GM18511 (cell line): ENCODE results near the gene SEC22A.

Source experiments
- ATAC-seq: cut with Tn5 transposase; IDR thresholded peaks from one replicate; pipeline ENCODE4 v1.9.1; 2021; ENCODE audit warnings: mild to moderate bottlenecking, moderate library complexity; ENCODE audit not compliant: unreplicated experiment

SEC22A gene

DNA sequence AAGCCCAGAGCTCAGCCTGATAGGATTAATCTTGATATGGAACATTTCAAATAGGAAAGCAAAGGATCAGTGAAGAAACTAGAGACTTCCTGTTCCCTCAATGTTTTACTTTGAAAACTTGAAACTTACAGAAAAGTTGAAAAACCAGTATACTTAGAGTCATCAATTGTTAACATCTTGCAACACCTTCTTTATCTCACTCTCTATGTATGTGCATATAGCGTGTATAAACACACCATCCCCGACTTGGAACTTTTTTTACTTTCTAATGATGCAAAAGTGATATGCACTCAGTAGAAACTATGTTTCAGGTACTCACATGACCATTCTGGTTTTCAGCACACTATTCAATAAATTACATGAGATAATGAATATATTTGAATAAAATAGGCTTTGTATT is 60.5 kb downstream of the SEC22A start:
- no peak for ATAC-seq

- no peak for ATAC-seq
Measured at GRCh38 chr3:123262868-123263267, 61.1 kb downstream of the SEC22A start.

DNA sequence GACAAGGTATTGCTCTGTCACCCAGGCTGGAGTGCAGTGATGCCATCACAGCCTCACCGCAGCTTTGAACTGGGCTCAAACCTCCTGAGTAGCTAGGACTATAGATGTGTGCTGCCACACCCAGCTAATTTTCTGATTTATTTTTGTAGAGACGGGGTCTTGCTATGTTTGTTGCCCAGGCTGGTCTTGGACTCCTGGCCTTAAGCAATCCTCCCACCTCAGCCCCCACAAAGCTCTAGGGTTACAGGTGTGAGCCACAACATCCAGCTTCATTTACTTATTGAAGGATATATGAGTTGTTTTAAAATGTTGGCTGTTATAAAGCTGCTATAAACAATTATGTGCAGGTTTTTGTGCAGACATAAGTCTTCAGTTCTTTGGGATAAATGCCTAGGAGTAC is 62.2 kb downstream of the SEC22A start:
- no peak for ATAC-seq

- ATAC-seq: no peak
Measured at GRCh38 chr3:123267821-123268220, 66.1 kb downstream of the SEC22A start.

GRCh38 chr3:123270818-123271217 is 69.1 kb downstream of the SEC22A start:
- ATAC-seq: no peak

- ATAC-seq: no peak
Measured at GRCh38 chr3:123271466-123272159, 69.9 kb downstream of the SEC22A start.

GRCh38 chr3:123272547-123272946 is 70.8 kb downstream of the SEC22A start:
- ATAC-seq: no peak

GRCh38 chr3:123275691-123276090 is 73.9 kb downstream of the SEC22A start:
- no peak for ATAC-seq

DNA sequence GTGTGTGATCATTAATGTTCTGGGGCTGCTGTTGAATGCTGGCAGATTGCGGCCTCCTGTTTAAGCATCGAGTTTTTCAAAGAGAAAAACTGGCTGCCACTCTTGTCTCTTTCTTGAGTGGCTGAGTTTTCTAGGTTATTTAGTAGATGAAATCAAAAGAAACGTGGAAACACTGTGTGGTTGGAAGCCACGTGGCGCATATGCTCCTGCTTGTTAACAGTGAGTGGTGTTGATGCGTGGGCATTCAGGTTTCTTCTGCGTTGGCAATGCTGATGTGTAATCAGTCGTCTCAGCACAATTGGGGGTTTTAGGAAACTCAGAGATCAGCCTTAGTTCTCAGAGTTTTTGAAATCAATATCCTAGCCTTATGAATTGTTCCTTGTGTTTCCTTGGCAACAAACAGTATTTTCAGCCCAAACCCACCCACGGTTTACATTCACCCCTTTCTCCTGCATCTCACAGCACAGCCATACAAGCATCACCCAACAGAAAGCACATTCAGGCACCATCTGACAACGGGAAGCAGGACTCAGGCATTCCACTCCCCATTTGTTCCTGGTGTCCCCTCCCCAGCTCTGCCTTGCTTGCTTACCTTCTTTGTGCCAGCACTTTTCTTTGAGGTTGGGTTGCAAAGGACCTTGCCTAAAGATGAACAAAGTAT is 74.7 kb downstream of the SEC22A start:
- ATAC-seq: no peak

DNA sequence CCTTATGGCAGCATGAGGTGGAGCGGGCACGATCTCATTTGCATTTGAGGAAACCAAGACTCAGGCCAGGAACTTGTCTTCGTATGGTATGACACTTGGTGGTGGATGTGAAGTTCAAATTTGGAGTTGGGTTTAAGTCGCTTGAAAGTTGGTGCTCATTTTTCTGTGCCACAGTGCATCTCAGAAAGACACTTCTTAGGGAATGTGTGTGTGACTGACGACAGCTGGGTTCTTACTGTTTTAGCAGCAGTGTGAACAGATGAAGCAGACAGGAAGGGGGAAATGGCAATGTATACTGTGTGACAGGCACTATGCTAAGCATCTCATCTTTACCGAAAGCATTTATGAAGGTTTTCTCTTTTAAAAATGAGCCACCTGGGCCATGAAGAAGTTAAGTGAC is 75.4 kb downstream of the SEC22A start:
- ATAC-seq: no peak

GRCh38 chr3:123278446-123278845 is 76.7 kb downstream of the SEC22A start:
- no peak for ATAC-seq

DNA sequence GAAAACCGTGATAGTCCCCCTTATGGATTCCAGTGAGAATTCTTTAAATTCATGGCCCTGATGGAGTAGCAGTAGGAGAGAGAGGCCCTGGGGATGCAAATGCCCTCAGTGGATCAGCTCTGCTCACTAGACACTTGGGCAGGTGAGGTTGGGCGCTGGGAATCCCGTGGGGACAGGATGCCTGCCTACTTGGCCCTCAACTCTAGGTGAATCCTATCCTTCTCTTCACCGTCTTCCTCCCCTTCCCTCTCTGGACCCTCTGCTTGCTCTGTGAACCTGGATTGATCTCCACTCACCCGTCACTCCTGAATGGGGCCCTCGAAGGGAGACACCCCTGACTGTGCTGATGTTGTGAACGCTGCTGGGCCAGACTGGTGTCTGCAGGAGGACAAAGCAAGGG is 77.4 kb downstream of the SEC22A start:
- no peak for ATAC-seq

GRCh38 chr3:123281406-123281805 is 79.7 kb downstream of the SEC22A start:
- no peak for ATAC-seq

DNA sequence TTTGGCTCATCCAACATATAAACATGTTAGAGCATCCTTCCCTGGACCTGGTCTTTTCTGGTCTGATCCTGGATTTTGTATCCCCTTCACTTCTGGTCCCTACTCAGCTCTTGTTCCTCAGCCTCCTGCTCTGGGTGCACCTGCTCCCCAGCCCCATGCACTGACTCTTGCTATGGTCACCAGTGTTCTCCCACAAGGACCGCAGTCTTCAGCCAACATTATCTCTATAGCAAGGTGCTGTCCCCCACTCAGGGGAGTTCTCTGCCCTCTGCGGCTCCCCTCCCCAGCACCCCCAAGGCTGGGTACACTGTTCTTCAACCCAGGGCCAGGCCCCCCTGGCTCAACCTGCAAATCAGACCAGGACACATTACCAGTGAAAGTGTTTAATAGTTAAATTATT is 80.2 kb downstream of the SEC22A start:
- ATAC-seq: no peak

DNA sequence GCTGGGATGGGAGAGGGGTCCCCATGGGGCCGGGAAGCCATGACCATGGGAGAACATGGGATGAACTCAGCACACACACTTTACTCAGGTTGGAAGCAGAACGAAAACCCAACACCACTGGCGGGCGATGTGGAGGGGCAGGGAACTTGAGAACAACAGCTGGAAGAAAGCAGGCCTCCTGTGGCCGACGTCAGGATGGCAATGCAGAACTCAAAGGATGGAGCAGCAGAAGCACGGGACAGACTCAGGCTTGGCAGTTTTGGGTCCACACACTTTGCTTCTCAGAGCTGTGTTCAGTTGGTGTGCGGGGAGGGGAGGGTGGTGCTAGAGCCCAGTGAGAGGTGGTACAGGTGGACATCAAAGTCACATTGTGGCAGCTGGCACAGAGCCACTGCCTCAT is 80.7 kb downstream of the SEC22A start:
- no peak for ATAC-seq

GRCh38 chr3:123283074-123283473 is 81.3 kb downstream of the SEC22A start:
- no peak for ATAC-seq

DNA sequence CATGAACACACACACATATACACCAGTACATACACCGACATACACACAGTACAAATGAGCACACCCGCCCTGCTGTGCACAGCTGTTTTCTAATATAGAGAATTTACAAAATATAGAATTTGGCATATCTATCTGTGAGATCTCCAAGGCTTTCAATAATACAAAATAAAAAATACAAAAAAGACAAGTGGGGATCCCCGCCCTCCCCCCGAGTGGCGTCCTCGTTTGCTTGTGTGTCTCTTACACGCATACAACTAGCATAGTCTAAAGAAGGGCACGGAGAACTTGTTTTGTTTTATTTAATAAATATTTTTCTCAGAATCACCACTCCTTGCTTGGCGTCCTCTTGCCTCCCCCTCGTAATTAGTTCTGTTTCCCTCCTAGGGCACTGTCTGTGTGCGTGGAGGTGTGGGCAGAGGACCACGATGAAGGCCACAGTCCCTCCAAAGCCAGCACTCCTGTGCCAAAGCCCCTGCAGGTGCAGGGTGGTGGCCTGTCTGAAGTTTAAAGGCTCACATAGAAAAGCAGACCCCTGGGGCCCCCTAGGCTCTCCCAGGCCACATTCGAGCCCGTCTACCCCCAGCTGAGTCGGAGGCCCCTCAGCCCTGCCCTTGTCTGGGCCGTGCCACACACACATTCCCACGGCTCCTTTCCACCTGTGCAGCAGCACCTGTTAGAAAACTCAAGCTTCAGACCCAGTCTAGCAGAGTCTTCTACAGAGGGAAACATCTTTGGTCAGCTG is 82.1 kb downstream of the SEC22A start:
- ATAC-seq: no peak

DNA sequence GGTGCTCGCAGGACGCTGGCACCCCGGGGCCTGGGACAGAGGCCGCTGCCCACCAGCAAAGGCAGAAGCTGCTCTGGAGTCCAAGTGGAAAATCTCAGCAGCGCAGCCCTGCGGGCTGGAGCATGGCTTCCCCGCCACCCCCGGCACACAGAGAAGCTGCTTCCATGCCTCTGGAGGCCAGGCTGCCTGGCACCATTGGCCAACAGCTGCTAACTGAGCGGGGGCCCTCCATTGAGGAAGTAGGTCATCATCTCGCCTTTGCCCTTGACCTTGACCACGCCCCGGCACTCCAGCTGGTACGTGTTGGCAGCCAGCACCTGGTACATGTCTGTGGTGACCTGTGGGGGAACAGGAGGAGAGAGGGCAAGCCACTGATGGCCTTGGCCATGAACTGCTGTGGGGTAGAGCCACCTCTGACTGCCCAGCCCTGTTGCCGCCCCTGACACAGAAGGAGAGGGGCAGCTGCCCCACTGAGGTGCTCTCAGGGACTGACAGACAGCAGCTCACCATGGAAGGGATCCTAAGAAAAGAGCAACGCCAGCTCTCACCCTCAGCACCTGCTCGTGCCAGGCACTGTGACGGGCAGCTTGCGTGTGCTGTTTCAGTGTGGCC is 82.8 kb downstream of the SEC22A start:
- ATAC-seq: no peak

DNA sequence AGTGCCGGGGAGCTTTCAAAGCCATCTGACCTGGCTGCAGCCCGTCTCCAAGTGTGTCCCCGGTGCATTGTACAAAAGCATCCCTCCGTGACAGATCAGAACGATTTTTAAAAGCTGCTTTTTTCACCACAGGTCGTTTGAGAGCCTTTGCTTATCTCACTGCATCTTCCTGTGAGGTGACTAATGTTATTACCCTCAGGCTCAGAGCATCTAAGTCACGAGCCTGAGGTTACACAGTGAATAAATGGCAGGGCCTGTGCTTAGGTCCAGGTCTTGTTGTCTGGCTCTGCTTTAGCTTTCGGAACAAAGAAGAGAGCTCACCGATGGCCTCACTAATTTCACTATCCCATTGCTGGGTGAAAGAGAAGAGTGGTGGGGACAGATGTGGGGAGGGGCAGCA is 83.3 kb downstream of the SEC22A start:
- no peak for ATAC-seq

GRCh38 chr3:123285479-123285878 is 83.7 kb downstream of the SEC22A start:
- ATAC-seq: no peak

GRCh38 chr3:123285931-123286307 is 84.2 kb downstream of the SEC22A start:
- no peak for ATAC-seq
